ENCODE measurements around the gene SLC35F6. TPM values are rescaled to one million over a fixed set of nuclear protein-coding genes. Genes with fewer than 3 reads are reported as not detected.
"Not testable (repeated sequence)": the region's sequence is repeated elsewhere in the genome, so short reads cannot be mapped to it uniquely, and the experiment has no call there.

The SLC35F6 gene
- total and polyA plus RNA-seq, 5 donors = 18.8 to 34.3 (median 25.4) TPM

DNA sequence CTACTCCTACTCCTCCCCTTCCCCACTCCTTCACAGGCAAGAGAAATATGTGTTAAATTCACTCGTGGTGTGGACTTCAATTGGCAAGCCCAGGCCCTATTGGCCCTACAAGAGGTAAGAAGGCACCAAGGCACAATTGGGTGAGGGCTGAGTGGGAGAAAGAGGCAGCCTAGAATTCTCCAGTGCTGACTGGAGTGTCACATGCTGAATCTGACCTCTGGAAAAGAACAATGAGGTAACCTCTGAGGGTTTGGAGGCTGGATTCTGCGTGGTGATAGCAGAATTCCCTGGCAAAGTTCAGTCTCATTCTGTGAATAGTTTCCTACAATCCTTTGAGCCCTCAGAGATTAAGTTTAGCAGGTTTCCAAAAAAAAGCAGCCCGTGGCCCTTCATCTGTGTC lies 28.6 kb downstream of the SLC35F6 start:
- 72% methylated on average over 3 of the region's 3 CpGs for WGBS
- no peaks in the 10 kb centered on the region for H3K27me3 ChIP-seq (ENCODE audit: control insufficient read depth, insufficient read depth)
- DNase-seq (no peak), ATAC-seq (no peak)
- H3K4me3 ChIP-seq (ENCODE audit: low read length) = no peak overlapping the region
- H3K27ac ChIP-seq (ENCODE audit: low read length) = no peak overlapping the region
- intact Hi-C loops (cut with DNase I) = no loop called here
- H3K9me3 ChIP-seq (ENCODE audit: control insufficient read depth, low read length) = no peaks in the 10 kb centered on the region
- no peaks in the 10 kb centered on the region for H3K4me1 ChIP-seq (ENCODE audit: control insufficient read depth, insufficient read depth, low read length)

DNA sequence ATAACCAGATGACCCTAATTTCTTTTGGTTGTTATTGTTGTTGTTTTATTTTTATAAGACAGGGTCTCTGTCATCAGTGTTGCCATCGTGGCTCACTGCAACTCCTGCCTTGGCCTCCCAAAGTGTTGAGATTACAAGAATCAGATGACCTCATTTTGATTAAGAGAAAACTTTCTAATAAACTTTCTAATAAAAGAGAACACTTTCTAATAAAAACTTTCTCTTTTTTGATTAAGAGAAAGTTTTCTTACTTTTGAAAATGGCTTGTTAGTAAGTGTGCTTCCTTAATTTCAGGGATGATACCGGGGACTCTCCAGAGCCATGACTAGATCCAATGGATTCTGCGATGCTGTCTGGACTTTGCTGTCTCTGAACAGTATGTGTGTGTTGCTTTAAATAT lies 29.4 kb downstream of the SLC35F6 start:
- Histone ChIP-seq H3K4me1 (ENCODE audit: control insufficient read depth, insufficient read depth, low read length) (no peaks in the 10 kb centered on the region), H3K9me3 (ENCODE audit: control insufficient read depth, low read length) (no peaks in the 10 kb centered on the region), H3K27me3 (ENCODE audit: control insufficient read depth, insufficient read depth) (no peaks in the 10 kb centered on the region), H3K4me3 (ENCODE audit: low read length) (no peak overlapping the region), H3K27ac (ENCODE audit: low read length) (no peak overlapping the region)
- no peak for DNase-seq
- intact Hi-C loops (cut with DNase I) = no loop called here
- WGBS = 90% methylated on average over 3 of the region's 3 CpGs
- no peak for ATAC-seq

DNA sequence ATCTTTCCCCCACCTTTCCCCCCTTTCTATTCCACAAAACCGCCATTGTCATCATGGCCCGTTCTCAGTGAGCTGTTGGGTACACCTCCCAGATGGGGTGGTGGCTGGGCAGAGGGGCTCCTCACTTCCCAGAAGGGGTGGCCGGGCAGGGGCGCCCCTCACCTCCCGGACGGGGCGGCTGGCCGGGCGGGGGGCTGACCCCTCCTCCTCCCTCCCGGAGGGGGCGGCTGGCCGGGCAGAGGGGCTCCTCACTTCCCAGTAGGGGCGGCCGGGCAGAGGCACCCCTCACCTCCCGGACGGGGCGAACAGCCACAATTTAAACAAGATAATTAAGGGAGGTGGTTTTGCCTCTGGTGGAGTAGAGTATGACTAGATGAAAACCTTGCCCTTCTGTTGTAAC lies 31.1 kb downstream of the SLC35F6 start:
- DNase-seq; H3K27me3 ChIP-seq (ENCODE audit: control insufficient read depth, insufficient read depth); intact Hi-C loops (cut with DNase I); H3K4me1 ChIP-seq (ENCODE audit: control insufficient read depth, insufficient read depth, low read length); H3K27ac ChIP-seq (ENCODE audit: low read length); H3K4me3 ChIP-seq (ENCODE audit: low read length); ATAC-seq; H3K9me3 ChIP-seq (ENCODE audit: control insufficient read depth, low read length): not testable (repeated sequence)
- 94% methylated on average over 17 of the region's 17 CpGs for WGBS

DNA sequence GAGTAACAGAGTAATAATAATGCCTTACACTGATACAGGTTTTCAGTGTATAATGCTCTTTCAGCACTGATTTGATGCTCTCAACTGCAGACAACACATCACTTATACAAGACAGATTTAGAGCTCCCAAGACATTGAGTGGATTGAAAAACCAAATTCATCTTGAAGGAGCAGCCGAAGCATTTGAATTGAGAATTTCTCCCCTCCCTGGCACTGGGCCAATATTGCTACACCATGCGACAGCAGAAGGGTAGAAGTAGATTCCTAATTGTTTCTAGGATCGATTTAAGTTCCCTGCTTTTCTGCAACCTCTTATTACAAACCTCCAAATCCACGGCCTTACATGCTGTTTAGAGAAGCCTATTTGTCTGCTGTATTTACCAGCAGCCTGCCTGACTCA lies 37.2 kb downstream of the SLC35F6 start:
- Histone ChIP-seq H3K27ac (ENCODE audit: low read length) (no peak overlapping the region), H3K27me3 (ENCODE audit: control insufficient read depth, insufficient read depth) (no peaks in the 10 kb centered on the region), H3K4me3 (ENCODE audit: low read length) (no peak overlapping the region), H3K9me3 (ENCODE audit: control insufficient read depth, low read length) (no peaks in the 10 kb centered on the region), H3K4me1 (ENCODE audit: control insufficient read depth, insufficient read depth, low read length) (no peaks in the 10 kb centered on the region)
- intact Hi-C loops (cut with DNase I) = no loop called here
- ATAC-seq (no peak), DNase-seq (no peak)
- 78% methylated on average over 4 of the region's 4 CpGs for WGBS

DNA sequence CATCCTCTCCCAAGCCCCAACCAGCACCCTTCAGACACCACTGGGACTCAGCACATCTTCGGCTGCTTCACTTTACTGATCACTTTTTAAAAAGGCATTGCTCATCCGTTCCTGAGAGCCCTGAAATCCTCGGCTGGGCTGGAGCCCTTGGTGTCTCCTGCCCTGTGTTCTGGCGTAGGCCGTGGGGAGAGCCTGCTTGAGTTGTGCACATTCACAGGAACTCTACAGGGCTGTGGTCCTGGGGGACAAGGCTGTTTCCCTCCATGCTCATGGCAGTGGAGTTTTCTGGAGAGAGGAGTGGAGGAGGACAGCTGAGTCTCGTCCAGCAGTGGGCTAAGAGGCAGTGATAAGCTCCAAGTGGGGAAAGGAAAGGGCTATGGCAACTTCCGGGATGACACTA lies 37.7 kb downstream of the SLC35F6 start:
- ATAC-seq (no peak), DNase-seq (no peak)
- no peak overlapping the region for H3K4me3 ChIP-seq (ENCODE audit: low read length)
- H3K27ac ChIP-seq (ENCODE audit: low read length) = no peak overlapping the region
- H3K27me3 ChIP-seq (ENCODE audit: control insufficient read depth, insufficient read depth) = no peaks in the 10 kb centered on the region
- H3K4me1 ChIP-seq (ENCODE audit: control insufficient read depth, insufficient read depth, low read length) = no peaks in the 10 kb centered on the region
- no peaks in the 10 kb centered on the region for H3K9me3 ChIP-seq (ENCODE audit: control insufficient read depth, low read length)
- 90% methylated on average over 7 of the region's 7 CpGs for WGBS
- intact Hi-C loops (cut with DNase I) = no loop called here

DNA sequence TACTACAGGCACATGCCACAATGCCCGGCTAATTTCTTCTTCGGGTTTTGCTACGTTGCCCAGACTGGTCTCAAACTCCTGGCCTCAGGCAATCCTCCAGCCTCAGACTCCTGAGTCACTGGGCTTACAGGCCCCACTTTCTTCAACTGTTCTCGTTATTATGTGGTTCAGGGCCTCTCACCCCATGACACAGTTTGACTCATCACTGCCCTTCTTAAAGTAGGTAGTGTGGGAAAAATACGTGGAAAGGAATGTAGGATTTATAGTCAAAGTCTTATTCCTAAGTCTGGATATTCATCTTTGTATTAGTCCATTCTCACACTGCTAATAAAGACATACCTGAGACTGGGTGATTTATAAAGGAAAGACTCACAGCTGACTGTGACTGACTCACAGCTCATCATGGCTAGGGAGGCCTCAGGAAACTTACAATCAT lies 41.2 kb downstream of the SLC35F6 start:
- no peaks in the 10 kb centered on the region for H3K27me3 ChIP-seq (ENCODE audit: control insufficient read depth, insufficient read depth)
- no peaks in the 10 kb centered on the region for H3K9me3 ChIP-seq (ENCODE audit: control insufficient read depth, low read length)
- WGBS = 82% methylated on average over 5 of the region's 5 CpGs
- no peak for DNase-seq
- intact Hi-C loops (cut with DNase I) = no loop called here
- no peak for ATAC-seq
- no peaks in the 10 kb centered on the region for H3K4me1 ChIP-seq (ENCODE audit: control insufficient read depth, insufficient read depth, low read length)
- no peak overlapping the region for H3K4me3 ChIP-seq (ENCODE audit: low read length)
- no peak overlapping the region for H3K27ac ChIP-seq (ENCODE audit: low read length)

DNA sequence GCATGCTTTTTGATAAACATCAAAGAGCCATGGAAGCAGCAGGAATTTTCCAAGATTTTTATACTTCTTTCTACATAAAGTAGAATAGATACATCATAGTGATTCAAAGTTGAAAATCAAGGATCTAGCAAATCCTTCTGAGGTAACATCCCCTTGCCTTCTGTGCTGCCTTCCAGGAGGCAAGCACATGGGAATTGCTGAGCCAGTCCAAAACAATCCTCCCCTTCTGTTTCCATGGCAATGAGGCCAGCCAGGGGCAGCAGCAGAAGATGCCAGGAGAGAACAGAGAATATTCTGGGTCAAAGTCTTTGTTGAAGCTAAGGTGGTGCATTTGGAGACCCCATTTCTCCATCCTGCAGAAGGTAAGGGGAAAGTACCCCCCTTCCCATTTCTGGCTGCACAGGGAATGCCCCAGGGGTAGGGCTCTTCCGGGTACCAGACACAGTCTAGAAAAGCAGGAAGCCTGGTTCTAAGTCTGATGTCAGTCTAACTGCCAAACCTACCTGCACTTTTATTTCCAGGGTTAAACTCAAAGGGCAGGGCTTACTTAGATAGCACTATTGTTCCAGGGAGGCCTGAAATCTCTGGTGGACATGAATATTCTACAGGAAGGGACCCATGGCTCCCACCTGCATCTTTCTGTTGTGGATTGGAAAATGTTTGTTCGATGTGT lies 43.8 kb downstream of the SLC35F6 start:
- intact Hi-C loops (cut with DNase I) = no loop called here
- WGBS = 52% methylated on average over 2 of the region's 2 CpGs

DNA sequence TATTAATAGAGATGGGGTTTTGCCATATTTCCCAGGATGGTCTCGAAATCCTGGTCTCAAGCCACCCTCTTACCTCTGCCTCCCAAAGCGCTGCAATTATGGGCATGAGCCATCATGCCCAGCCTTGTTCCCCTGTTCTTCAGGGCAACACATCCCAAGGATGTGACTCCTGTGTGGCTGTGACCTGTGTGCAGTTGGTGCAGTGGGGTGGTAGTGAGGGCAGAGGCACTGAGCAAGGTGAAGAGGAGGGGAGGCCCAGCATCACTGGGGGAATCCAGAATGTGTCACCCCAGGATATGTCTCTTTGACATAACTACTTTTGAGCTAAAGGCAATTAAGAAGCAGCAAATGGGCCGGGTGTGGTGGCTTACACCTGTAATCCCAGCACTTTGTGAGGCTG lies 45.1 kb downstream of the SLC35F6 start:
- Histone ChIP-seq H3K9me3 (ENCODE audit: control insufficient read depth, low read length) (no peaks in the 10 kb centered on the region), H3K27ac (ENCODE audit: low read length) (no peak overlapping the region), H3K4me1 (ENCODE audit: control insufficient read depth, insufficient read depth, low read length) (no peaks in the 10 kb centered on the region), H3K4me3 (ENCODE audit: low read length) (no peak overlapping the region), H3K27me3 (ENCODE audit: control insufficient read depth, insufficient read depth) (no peaks in the 10 kb centered on the region)
- ATAC-seq (no peak), DNase-seq (no peak)
- WGBS = 91% methylated on average over 3 of the region's 3 CpGs
- intact Hi-C loops (cut with DNase I) = no loop called here

More for the DNA sequence above, 43.8 kb downstream of the SLC35F6 start:
- Histone ChIP-seq H3K4me1 (ENCODE audit: control insufficient read depth, insufficient read depth, low read length) (no peaks in the 10 kb centered on the region), H3K27me3 (ENCODE audit: control insufficient read depth, insufficient read depth) (no peaks in the 10 kb centered on the region), H3K9me3 (ENCODE audit: control insufficient read depth, low read length) (no peaks in the 10 kb centered on the region), H3K4me3 (ENCODE audit: low read length) (no peak overlapping the region), H3K27ac (ENCODE audit: low read length) (no peak overlapping the region)
- ATAC-seq (no peak), DNase-seq (no peak)

DNA sequence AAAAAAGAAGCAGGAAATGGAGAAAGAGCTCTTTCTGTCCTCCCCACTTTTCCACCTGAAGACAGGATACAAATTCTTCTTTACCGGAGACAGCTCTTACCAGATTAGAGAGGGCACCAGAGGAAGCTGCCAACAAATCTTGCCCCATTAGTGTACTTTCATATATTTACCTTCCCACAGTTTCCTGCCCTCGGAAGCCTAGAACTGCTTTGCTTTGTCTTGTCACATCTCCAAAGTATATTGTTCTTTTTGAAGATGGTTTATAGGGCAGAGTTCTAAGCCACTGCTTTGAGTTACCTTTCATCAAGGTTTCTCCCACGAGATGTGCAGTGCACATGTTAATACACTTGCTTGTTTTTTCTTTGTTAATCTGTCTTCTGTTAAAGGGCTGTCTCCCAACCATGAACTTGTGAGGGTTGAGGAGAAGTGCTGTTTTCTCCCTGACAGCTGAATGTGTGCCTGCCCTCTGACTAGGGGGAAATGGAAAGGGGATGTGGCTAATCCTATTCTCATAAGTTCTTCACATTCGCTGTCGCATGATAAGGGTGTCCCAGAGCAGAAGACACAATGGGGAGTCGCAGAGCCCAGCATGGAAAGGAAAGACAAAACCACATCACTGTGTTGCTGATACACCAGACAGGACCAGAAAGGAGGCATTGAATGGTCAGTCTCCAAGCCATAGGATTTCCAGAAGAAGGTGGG lies 45.9 kb downstream of the SLC35F6 start:
- H3K4me3 ChIP-seq (ENCODE audit: low read length) = no peak overlapping the region
- no peaks in the 10 kb centered on the region for H3K4me1 ChIP-seq (ENCODE audit: control insufficient read depth, insufficient read depth, low read length)
- 47% methylated on average over 6 of the region's 6 CpGs for WGBS
- no peak overlapping the region for H3K27ac ChIP-seq (ENCODE audit: low read length)
- ATAC-seq = no peak
- no peak for DNase-seq
- no peaks in the 10 kb centered on the region for H3K27me3 ChIP-seq (ENCODE audit: control insufficient read depth, insufficient read depth)
- no peaks in the 10 kb centered on the region for H3K9me3 ChIP-seq (ENCODE audit: control insufficient read depth, low read length)
- intact Hi-C loops (cut with DNase I) = no loop called here

DNA sequence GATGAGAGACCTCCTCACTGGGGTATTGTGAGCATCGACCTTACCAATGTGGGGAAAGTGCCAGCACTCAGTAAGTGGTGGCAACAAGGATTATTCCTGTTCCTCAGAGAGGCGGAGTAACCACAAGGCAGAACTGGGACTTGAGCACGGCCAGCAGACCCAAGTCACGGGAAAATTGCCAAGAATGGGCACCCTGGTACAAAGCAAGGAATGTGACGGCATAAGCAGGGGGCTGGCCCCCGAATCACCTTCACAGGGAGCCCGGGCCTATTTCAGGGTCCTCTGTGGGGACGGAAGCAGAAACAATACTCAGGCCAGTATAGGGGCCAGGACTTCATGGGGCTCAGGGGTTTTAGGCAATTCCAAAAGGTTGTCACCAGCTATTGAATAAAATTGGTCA lies 47.2 kb downstream of the SLC35F6 start:
- intact Hi-C loops (cut with DNase I) = no loop called here

DNA sequence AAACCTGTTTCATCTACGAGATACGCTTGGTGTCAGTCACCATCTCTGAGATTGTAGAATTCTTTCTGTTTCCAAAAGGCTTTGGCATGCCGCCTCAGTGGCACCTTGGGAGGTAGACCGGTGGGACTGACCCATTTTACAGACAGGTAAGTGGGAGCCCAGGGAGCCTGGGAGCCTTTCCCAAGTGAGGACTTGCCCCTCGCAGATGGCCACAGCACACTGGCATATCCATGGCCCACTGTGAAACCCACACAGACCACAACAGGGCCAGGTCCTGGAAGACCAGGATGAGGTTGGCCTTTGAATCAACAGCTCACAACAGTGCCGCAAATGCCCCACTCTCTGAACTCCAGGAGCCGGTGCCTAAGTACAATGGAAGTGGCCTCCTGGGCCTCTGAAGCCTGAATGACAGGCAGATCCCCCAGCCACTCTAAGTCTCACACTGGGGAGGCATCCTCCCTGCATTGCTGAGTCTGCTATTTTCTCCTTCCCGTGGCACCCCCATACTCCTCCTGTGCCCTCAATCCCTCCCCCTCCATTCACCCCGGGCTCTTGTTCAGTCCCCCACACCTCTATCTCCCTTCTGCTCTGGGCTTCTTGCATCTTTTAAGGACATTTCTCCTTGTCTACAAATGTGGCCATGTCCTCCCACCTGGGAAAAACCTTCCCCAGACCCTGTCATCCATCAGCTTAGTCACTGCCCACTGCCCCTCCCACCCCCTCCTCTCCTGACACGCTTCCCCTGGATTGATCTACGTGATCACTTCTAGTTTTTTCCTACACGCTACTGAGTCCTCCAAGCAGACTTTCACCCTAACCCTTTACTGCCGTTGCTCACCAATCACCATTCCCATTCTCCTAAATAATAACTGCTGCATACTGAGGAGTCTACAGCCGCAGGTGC lies 48.0 kb downstream of the SLC35F6 start:
- ATAC-seq (peak in 1 of 2 donors; percentile 13), DNase-seq (no peak)
- intact Hi-C loops (cut with DNase I) = no loop called here
- H3K4me1 ChIP-seq (ENCODE audit: control insufficient read depth, insufficient read depth, low read length) = no peaks in the 10 kb centered on the region
- WGBS = 74% methylated on average over 14 of the region's 14 CpGs
- no peak overlapping the region for H3K4me3 ChIP-seq (ENCODE audit: low read length)
- H3K27me3 ChIP-seq (ENCODE audit: control insufficient read depth, insufficient read depth) = no peaks in the 10 kb centered on the region
- H3K9me3 ChIP-seq (ENCODE audit: control insufficient read depth, low read length) = no peaks in the 10 kb centered on the region
- no peak overlapping the region for H3K27ac ChIP-seq (ENCODE audit: low read length)

More for the DNA sequence above, 47.2 kb downstream of the SLC35F6 start:
- 77% methylated on average over 8 of the region's 8 CpGs for WGBS
- no peak for DNase-seq
- H3K4me3 ChIP-seq (ENCODE audit: low read length) = no peak overlapping the region
- H3K27ac ChIP-seq (ENCODE audit: low read length) = no peak overlapping the region
- H3K4me1 ChIP-seq (ENCODE audit: control insufficient read depth, insufficient read depth, low read length) = no peaks in the 10 kb centered on the region
- no peak for ATAC-seq
- H3K27me3 ChIP-seq (ENCODE audit: control insufficient read depth, insufficient read depth) = no peaks in the 10 kb centered on the region
- no peaks in the 10 kb centered on the region for H3K9me3 ChIP-seq (ENCODE audit: control insufficient read depth, low read length)
